Endodermal cell (in vitro differentiated cells): ENCODE results near the gene SDHA. TPM values are rescaled to one million over a fixed set of nuclear protein-coding genes. Genes with fewer than 3 reads are reported as not detected.
"Not testable (repeated sequence)": the region's sequence is repeated elsewhere in the genome, so short reads cannot be mapped to it uniquely, and the experiment has no call there.

Experiments used
- DNase-seq: peaks from one replicate; pipeline ENCODE4 v3.0.0-alpha.2; 2017
- H3K27ac ChIP-seq: 2 replicates; pipeline ENCODE4 v1.5.1; 2013; ENCODE audit warnings: mild to moderate bottlenecking, low read depth, low read length, moderate library complexity
- H3K27me3 ChIP-seq: 2 replicates; pipeline ENCODE4 v1.6.1; 2013; ENCODE audit warnings: mild to moderate bottlenecking, low read length, moderate library complexity; ENCODE audit not compliant: insufficient read depth, control insufficient read depth, poor library complexity, severe bottlenecking
- H3K36me3 ChIP-seq: 2 replicates; pipeline ENCODE4 v1.7.0; 2013; ENCODE audit warnings: mild to moderate bottlenecking, low read length, moderate library complexity; ENCODE audit not compliant: control insufficient read depth, insufficient read depth
- H3K4me1 ChIP-seq: one replicate; pipeline ENCODE4 v1.7.0; 2013; ENCODE audit warnings: low read length; ENCODE audit not compliant: control insufficient read depth, insufficient read depth
- H3K4me3 ChIP-seq: 2 replicates; pipeline ENCODE4 v1.5.1; 2013; ENCODE audit warnings: mild to moderate bottlenecking, low read length, moderate library complexity
- H3K9ac ChIP-seq: 2 replicates; pipeline ENCODE4 v1.6.1; 2013; ENCODE audit warnings: mild to moderate bottlenecking, low read length, moderate library complexity; ENCODE audit not compliant: poor library complexity, severe bottlenecking; ENCODE audit errors: extremely low read depth
- H3K9me3 ChIP-seq: 2 replicates; pipeline ENCODE4 v1.6.1; 2013; ENCODE audit warnings: mild to moderate bottlenecking, low read length, moderate library complexity; ENCODE audit not compliant: control insufficient read depth
- H3K27ac Mint-ChIP-seq: 2 replicates; pipeline ENCODE4 v1.8.0; 2020; ENCODE audit warnings: mixed read lengths
- H3K27me3 Mint-ChIP-seq: 2 replicates; pipeline ENCODE4 v1.8.0; 2021; ENCODE audit warnings: mild to moderate bottlenecking, mixed read lengths; ENCODE audit not compliant: insufficient read depth
- H3K36me3 Mint-ChIP-seq: 2 replicates; pipeline ENCODE4 v1.8.0; 2020; ENCODE audit warnings: low read depth, mixed read lengths
- H3K4me1 Mint-ChIP-seq: 2 replicates; pipeline ENCODE4 v1.8.0; 2020; ENCODE audit warnings: mixed read lengths
- H3K4me3 Mint-ChIP-seq: 2 replicates; pipeline ENCODE4 v1.8.0; 2020; ENCODE audit warnings: mild to moderate bottlenecking, moderate library complexity, mixed read lengths
- H3K9me3 Mint-ChIP-seq: 2 replicates; pipeline ENCODE4 v1.8.0; 2020; ENCODE audit warnings: mild to moderate bottlenecking, mixed read lengths
- CTCF ChIP-seq: fragments of 200-600 bp; sonication (generic); conservative IDR thresholded peaks from 2 replicates; pipeline ENCODE4 v1.5.0; 2021; ENCODE audit warnings: antibody characterized with exemption, mild to moderate bottlenecking
- WGBS, 2 experiments: methylation state at CpG; one replicate each; pipeline versions ENCODE4 v1.1.5 to v1.1.7; 2013; ENCODE audit warnings: missing lambda C conversion rate in 2 of 2, mixed read lengths in 1 of 2; ENCODE audit not compliant: insufficient coverage in 1 of 2, insufficient read length in 1 of 2; 5-methylcytosine and 5-hydroxymethylcytosine counted together
- total RNA-seq, 2 donors: library from RNA; stranded (reverse); fragmentation: NEBNext Ultra II Directional in 1 of 2; extraction: Animal tissue kit (Norgen Biotek cat#: 25700) in 1 of 2; gene quantifications; 2 replicates in 1 of 2; 3 replicates in 1 of 2; pipeline ENCODE4 v1.2.1, GENCODE V29; 2021

The SDHA gene
- total RNA-seq, 2 donors from 2014 or later = 61.6 to 73.1 TPM

- H3K4me3 Mint-ChIP-seq, H3K4me1 ChIP-seq, H3K9me3 ChIP-seq, H3K27me3 ChIP-seq, H3K27ac ChIP-seq, H3K9me3 Mint-ChIP-seq, H3K36me3 ChIP-seq, H3K4me3 ChIP-seq, H3K27ac Mint-ChIP-seq, H3K27me3 Mint-ChIP-seq, H3K9ac ChIP-seq, H3K36me3 Mint-ChIP-seq: not testable (repeated sequence)
- WGBS, 2 experiments = 92 to 93% methylated on average over 9 to 21 of the region's 21 CpGs
- DNase-seq = peak; percentile 13
- peaks cover 19% of the 10 kb centered on the region for H3K4me1 Mint-ChIP-seq
Observed at GRCh38 chr5:300691-301435, 82.7 kb downstream of the SDHA start.

- not testable (repeated sequence) for H3K4me1 ChIP-seq, H3K27ac ChIP-seq, H3K36me3 ChIP-seq, H3K9ac ChIP-seq, H3K4me3 Mint-ChIP-seq, H3K4me3 ChIP-seq, H3K4me1 Mint-ChIP-seq, H3K27me3 ChIP-seq, H3K27me3 Mint-ChIP-seq, H3K9me3 Mint-ChIP-seq, H3K27ac Mint-ChIP-seq, H3K9me3 ChIP-seq
- DNase-seq = peak; percentile 27
- 90 to 99% methylated on average over 6 to 8 of the region's 8 CpGs for WGBS, 2 experiments
- H3K36me3 Mint-ChIP-seq = peaks cover 11% of the 10 kb centered on the region
Observed at GRCh38 chr5:302416-302815, 84.3 kb downstream of the SDHA start.

- no peaks in the 10 kb centered on the region for H3K9me3 Mint-ChIP-seq
- no peaks in the 10 kb centered on the region for H3K4me1 ChIP-seq
- H3K36me3 Mint-ChIP-seq = peaks cover 12% of the 10 kb centered on the region
- H3K27me3 ChIP-seq = no peaks in the 10 kb centered on the region
- no peak for TF ChIP-seq CTCF
- H3K36me3 ChIP-seq = peaks cover 4% of the 10 kb centered on the region
- no peaks in the 10 kb centered on the region for H3K9me3 ChIP-seq
- no peak overlapping the region for H3K9ac ChIP-seq
- DNase-seq = peak; percentile 14
- peaks cover 3% of the 10 kb centered on the region for H3K4me1 Mint-ChIP-seq
- no peaks in the 10 kb centered on the region for H3K27me3 Mint-ChIP-seq
- no peak overlapping the region for H3K4me3 Mint-ChIP-seq
- H3K27ac ChIP-seq = no peak overlapping the region
- no peak overlapping the region for H3K27ac Mint-ChIP-seq
- H3K4me3 ChIP-seq = no peak overlapping the region
- 78 to 88% methylated on average over 7 to 8 of the region's 8 CpGs for WGBS, 2 experiments
Observed at GRCh38 chr5:302966-303365, 84.8 kb downstream of the SDHA start.

- H3K9me3 ChIP-seq, H3K4me1 ChIP-seq, H3K36me3 ChIP-seq, H3K27me3 ChIP-seq, H3K4me1 Mint-ChIP-seq, H3K9ac ChIP-seq, H3K4me3 Mint-ChIP-seq, H3K27ac Mint-ChIP-seq, H3K27me3 Mint-ChIP-seq, H3K4me3 ChIP-seq, H3K27ac ChIP-seq, H3K9me3 Mint-ChIP-seq: not testable (repeated sequence)
- H3K36me3 Mint-ChIP-seq = peaks cover 17% of the 10 kb centered on the region
- 84% methylated on average over 7 of the region's 8 CpGs; no CpG with 5 or more reads in 1 of the 2 experiments for WGBS, 2 experiments
- peak; percentile 15 for DNase-seq
Observed at GRCh38 chr5:303741-304140, 85.6 kb downstream of the SDHA start.
